HG02623 (cell line): ENCODE measurements around the gene FGD6.
A peak's percentile ranks its signal among the peaks of the same experiment; 100 is the strongest.
"Not testable (repeated sequence)": the region's sequence is repeated elsewhere in the genome, so short reads cannot be mapped to it uniquely, and the experiment has no call there.

Experiments used
- ATAC-seq: cut with Tn5 transposase; IDR thresholded peaks from one replicate; pipeline ENCODE4 v1.9.1; 2021; ENCODE audit warnings: moderate library complexity; ENCODE audit not compliant: unreplicated experiment

The FGD6 gene

DNA sequence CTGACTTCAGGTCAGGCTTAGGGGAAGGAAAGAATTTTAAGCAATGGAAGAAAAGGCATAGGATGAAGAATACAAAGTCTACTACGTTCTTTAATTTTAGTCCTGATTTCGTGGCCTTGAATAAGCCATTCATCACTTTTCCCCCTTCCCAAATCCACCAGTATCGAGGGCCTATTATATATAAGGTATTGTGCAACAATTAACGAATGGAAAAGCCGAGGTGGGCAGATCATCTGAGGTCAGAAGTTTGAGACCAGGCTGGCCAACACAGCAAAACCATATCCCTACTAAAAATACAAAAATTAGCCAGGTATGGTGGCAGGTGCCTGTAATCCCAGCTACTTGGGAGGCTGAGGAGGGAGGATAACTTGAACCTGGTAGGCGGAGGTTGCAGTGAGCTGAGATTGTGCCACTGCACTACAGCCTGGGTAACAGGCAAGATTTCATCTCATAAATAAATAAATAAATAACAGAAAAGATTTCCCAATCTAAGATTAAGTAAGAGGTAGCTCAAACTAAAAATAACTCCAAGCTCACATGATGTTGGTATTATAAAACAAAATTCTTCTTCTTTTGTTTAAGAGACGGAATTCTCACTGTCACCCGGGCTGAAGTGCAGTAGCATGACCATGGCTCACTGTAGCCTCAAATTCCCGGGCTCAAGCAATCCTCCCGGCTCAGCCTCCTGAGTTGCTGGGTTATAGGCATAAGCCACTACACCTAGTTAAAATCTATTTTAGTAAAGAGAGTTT lies 85.5 kb downstream of the FGD6 start:
- ATAC-seq: no peak

DNA sequence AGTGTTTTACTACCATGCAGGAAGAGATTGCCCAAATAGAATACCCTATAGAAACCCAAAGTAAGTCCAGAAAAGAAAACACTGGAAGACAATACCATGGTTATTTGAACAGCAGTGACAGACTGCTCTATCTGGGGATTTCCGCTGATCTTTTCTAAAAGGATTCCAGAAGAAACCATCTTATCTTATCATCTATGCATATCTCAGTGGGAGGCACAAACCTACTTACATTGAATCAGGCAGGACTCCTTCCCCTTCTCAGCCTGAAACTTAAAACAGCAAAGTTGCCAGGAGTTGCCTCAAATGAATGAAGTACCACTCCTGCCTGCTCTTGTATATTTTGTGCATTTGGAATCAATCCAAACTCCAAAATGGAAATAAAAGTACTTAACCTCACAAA lies 87.2 kb downstream of the FGD6 start:
- ATAC-seq: no peak

DNA sequence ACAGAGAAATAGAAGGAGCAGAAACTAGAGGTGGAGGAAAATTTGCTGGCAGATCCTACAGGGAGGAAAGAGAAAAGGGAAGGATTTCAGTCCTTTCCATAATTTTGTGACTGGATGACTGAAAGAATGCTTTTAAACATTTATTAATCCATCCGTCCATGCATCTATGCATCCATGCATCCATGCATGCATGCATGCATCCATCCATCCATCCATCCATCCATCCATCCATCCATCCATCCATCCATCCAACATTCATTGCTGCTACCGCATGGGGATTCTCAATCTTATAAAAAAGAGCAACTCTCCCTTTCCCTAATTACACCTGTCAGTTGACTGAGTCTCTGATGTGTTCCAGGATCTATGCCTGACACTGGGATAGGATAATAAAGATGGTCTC lies 88.2 kb downstream of the FGD6 start:
- no peak for ATAC-seq

DNA sequence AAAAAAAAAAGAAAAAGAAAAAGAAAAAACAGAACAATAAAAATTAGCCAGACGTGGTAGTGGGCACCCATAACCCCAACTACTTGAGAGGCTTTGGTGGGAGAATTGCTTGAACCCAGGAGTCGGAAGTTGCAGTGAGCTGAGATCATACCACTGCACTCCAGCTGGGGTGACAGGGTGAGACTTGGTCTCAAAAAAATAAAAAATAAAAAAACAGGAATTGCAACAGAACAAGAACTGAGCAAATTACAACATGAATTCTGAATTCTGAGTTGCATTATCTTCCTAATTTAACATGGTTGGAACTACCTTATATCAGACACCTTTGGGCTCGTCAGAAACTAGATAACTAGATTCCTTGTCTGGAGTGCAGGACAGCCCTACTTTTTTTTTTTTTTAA lies 90.5 kb downstream of the FGD6 start:
- ATAC-seq: no peak

DNA sequence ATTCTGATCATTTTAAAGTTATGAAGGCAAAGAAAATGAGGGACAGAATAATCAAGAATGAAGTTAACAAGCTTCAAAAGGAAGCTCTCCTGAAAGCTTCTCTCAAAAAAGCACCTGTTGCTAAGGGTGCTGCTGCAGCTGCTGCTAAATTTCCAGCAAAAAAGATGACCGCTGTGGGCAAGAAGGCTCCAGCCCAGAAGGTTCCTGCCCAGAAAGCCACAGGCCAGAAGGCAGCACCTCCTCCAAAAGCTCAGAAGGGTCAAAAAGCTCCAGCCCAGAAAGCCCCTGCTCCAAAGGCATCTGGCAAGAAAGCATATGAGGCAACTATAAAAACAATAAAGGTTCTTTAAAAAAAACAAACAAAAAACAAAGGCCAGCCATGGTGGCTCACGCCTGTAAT lies 91.2 kb downstream of the FGD6 start:
- ATAC-seq: no peak

DNA sequence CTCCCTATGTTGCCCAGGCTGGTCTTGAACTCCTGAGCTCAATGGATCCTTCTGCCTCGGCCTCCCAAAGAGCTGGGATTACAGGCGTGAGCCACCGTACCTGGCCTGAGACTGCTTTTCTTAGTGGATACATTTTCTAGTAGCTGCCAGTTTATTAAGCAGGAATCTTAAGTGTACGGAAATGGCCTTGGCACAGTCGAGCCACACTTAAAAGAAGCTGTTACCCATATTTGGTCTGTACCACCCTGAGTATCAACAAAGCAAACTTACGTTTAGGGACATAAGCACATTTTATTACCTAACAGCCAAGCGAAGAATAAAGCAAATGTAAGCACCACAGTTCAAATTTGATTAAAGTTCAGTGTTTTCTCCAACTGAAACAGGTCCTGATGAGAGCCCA lies 93.2 kb downstream of the FGD6 start:
- no peak for ATAC-seq

DNA sequence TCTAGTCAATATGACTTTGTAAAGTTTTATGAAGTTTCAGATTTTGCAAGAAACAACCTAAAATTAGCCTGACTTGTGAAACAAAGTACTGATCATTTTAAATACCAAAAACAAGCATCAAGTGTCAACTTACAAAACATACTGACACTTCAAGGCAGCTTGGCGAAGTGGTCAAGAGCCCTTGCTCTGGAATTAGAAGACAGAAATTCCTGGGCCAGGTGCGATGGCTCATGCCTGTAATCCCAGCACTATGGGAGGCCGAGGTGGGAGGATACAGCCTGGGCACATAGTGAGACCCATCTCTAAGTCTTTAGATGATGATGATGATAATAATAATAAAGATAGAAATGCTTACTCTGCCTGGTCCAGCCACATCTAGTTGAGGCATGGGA lies 98.5 kb downstream of the FGD6 start:
- no peak for ATAC-seq

DNA sequence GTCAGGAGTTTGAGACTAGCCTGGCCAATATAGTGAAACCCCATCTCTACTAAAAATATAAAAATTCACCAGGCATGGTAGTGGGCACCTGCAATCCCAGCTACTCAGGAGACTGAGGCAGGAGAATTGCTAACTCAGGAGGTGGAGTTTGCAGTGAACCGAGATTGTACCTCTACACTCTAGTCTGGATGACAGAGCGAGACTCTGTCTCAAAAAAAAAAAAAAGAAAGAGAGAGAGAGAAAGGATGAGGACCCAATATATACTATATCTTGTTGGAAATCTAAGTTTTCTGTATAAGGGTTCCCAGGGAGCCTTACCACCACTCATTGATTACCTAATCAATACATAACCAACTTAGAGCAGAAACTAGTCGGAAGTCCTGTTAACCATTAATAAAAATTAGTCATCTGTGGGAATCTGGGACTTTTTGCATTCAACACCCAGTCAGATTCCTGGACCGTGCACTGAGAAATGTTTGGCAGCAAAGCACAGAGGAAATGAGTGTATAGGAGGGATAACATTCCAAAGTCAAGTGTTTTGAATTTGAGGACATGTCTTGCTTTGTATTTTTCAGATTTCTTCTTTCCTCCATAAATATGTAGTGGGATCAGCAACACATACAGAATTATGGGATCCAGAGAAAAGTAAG lies 99.0 kb downstream of the FGD6 start:
- no peak for ATAC-seq

DNA sequence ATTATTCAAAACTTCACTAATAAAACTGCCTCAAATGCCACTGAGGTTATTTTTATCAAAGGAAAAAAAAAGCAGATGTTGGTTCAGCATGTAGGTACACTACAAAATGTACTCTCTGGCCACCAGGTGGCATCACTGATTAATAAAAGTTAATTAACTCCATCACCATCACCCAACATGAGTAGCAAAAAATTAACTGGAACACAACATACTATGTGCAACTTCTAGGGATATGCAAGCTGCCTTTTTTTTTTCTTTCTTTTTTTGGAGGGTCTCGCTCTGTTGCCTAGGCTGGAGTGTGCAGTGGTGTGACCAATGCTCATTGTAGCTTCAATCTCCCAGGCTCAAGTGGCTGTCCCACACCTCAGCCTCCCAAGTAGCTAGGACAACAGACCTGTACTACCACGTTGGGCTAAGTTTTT lies 100.1 kb downstream of the FGD6 start:
- peak; percentile 72 for ATAC-seq

DNA sequence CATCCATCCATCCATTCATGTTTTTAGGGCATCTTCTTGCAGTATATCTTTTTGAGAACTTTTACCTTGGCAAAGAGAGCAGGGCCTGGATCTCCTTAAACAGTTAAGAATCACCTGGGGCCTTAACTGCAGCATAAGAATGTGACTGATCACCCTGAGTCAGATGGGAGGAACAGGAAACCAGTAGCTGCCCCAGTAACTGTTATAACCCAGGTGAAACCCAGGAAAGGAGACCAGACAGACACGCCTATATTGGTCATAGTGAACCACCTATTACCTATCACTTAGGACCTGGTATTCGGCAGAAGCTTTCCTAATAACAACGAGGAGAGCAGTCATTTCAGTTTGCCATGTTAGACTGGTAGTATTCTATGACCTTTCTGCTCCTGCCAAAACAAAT lies 100.5 kb downstream of the FGD6 start:
- peak; percentile 38 for ATAC-seq

DNA sequence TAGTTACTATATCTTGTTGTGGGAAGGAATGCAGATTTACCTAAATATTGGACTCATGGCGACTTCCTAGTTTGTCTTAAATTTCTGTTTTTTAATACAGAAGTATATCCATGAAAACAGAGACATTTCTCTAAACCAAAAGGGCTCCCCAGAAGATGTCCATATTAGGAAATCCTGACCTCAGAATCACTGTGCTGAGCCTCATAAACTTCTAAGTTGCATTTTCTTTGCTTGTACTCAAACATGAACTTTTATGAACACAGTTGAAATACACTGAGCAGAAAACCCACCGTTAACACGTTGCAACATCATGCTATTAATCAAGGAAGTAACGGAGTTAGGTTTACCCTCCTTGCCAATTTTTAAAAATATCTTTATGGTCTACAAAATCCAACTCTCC lies 100.9 kb downstream of the FGD6 start:
- ATAC-seq: no peak

DNA sequence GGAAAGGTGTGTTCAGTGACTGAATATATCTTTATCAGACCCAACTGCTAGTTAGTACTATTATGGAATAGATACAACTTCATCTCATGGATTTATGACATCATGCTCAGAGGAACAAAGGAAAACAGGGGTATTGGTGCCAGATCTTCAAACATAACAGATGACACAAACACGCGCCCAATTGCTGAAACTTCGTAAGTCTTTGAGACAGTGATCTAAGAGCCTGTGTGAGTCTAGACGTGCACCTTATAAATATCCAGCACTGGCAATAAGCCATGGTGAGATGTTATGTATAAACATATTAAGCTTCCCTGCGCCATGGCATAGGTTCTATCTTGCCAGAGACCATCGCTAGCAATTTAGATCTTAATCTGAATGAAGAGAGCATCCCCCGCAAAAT lies 101.6 kb downstream of the FGD6 start:
- ATAC-seq: no peak

DNA sequence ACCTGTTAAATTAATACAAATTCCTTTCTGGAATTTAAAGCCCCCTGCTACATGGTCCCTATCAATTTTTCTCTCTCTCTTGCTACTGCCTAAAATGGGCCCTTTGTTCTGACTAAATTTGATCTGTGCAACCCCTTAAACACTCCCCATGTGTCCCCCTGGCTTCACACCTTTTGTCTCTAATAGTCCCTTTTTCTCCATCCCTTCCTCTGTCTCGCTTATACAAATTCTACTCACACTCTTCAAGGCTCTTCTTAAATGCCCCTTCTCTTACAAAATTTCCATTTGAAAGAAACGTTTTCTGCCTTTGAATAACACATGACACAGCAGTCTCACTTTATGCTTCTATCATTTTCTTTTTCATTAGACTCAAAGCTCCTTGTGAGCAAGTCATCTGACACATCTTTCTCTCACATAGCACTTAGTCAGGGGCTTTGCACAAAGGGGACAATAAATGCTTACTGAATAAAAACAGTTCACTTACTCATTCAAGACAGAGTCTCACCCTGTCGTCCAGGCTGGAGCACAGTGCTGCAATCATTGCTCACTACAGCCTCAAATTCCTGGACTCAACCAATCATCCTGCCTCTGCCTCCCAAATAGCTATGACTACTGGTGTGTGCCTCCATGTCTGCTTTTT lies 102.4 kb downstream of the FGD6 start:
- no peak for ATAC-seq

DNA sequence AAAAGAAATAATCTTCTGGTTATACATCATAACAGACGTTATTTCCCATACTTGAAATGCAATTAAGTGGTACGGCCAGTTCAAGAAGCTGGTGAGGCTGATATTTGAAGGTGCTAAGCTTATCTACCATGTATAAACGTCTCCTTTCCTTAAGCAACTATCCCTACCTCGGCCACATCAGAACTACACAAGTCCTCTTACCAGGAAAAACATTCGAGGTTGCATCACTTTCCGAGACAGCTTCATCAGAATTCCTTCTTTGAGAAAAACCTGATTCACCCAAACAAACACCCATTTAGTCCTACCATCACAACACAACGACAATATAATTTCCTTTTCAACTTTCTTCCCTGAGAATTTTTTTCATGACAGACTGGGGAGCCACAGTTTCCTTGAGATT lies 109.9 kb downstream of the FGD6 start:
- no peak for ATAC-seq

DNA sequence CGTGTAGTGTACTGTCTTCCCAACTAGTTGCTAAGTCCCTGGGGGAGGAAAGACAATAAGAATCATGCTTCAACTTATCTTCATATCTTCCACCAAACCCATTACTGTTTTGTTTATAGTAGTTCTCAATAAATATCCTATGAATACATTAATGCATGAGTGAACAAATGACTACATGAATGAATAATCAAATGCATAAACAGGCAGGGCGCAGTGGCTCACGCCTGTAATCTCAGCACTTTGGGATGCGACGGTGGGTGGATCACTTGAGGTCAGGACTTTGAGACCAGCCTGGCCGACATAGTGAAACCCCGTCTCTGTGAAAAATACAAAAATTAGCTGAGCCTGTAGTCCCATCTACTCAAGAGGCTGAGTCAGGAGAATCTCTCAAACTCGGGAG lies 111.7 kb downstream of the FGD6 start:
- ATAC-seq: no peak

DNA sequence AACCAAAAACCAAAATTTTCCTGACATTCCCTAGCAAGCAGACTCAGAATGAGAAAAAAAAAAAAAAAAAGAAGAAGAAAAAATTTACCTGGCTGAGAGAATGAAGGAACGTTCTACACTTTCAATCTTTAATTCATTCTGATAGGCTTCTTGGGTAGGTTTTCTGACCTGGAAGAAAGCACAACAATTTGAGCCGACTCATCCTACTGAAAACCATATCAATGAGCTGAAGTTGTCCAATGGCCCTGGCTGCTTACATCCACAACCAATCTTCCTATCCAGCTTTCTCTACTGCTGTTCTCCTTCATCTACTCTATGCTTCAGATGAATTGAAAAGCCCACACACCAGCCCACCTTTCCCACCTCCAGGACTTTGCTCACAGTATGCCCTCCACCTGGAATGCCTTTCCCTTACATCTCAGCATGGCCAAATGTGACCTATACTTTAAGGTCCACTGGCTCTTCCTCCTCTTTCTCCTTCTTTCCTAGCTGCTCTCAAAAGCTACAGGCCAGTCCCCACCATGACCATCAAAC lies 112.3 kb downstream of the FGD6 start:
- no peak for ATAC-seq

DNA sequence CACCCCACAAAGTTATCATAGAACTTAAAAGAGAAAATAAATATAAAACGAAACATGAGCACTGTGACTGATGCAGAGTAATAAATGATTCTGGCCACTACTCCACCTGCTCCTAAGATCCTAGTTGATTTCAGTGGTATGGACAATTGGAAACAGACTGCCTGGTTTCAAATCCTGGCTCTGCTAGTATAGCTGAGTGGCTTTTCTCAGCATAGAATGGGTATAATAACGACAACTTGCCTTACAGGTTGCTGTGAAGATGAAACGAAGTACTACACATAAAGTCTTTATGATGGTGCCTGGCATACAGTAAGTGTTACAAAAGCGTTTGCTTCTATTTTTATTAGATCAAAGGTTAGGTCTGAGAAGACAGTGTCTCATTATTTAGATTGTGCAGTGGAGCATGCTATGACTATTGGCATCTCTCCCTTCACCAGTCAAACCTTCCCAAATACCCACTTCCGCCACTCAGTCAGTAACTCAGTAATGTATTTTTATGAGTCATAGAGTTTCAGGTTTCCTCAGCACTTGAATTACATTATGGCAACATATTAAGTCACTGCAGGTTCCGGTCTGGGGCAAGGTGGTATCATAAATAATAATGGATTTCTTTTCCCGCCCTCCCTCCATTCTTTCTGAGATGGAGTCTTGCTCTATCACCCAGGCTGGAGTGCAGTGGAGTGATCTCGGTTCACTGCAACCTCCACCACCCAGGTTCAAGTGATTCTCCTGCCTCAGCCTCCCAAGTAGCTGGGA lies 114.2 kb downstream of the FGD6 start:
- ATAC-seq: peak; percentile 97

DNA sequence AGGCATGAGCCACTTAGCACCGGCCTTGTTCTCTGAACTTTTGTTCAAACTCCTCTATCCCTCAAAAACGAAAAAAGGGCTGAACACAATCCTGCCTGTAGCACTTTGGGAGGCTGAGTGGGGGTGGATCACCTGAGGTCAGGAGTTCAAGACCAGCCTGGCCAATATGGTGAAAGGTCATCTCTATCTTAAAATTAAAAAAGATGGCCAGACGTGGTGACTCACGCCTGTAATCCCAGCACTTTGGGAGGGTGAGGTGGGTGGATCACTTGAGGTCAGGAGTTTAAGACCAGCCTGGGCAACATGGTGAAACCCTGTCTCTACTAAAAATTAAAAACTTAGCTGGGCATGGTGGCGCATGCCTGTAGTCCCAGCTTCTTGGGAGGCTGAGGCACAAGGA lies 115.3 kb downstream of the FGD6 start:
- ATAC-seq: not testable (repeated sequence)

DNA sequence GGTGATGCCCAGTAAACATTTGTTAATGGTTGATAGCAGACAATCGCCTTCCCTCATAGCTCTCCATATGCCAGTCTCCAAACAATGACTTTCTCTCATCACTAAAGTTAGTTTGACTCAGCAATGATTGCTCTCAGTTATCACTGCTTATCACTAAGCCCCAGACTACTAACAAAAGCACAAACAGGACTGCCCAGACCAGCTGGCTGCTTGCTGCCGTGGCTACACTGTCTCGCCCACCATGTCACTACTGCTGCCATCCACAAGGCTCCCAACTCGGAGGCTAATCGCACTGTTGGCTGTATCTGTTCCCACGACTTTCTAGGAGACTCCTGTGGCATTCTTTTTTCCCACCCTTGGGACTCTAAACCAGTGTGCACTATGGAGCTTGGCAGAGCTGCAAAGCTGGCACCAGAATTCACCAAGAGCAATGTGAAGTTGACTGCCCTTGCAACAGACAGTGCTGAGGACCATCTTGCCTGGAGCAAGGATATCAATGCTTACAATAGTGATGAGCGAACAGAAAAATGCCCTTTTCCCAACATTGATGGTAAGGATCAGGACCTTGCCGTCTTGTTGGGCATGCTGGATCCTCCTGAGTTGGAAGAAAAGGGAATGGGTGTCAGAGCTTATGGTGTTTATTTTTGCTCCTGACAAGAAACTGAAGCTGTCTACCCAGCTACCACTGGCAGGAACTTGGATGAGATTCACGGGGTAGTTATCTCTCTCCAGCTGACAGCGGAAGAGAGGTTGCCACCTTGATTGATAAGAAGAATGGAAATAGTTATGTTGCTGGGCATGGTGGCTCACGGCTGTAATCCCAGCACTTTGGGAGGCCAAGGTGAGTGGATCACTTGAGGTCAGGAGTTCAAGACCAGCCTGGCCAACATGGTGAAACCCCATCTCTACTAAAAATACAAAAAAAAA lies 116.7 kb downstream of the FGD6 start:
- no peak for ATAC-seq

DNA sequence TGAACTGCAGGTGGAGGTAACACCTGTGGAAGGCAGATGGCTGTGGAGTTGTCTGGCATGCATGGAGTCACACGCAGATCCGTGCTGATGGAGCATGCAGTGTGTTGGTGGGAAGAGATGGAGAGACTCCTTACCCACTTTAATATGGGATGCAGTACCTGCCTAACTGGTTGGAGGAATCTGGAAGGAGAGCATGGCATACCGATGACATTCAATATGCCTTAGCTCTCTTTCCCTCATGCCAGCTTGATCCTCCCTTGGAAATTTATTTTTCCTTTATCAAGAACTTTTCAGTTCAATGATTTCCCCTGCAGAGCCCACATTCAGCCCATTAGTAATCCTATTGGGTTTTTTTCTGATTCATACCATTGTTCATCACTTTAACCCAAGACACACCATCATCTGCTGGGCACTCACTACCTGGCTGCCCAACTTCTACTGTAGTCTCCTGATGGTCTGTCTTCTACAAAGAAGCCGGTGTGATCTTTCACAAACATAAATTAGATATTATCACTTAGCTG lies 117.9 kb downstream of the FGD6 start:
- no peak for ATAC-seq
